GM23338 (cell line): ENCODE results near the gene GRID2IP. TPM values are rescaled to one million over a fixed set of nuclear protein-coding genes. Genes with fewer than 3 reads are reported as not detected.
"Not testable (repeated sequence)": the region's sequence is repeated elsewhere in the genome, so short reads cannot be mapped to it uniquely, and the experiment has no call there.

Experiments
- ATAC-seq: fragments of 200-7000 bp; cut with Tn5 transposase; 3 replicates; pipeline ENCODE4 v1.9.1; 2020
- DNase-seq: peaks from one replicate; pipeline ENCODE4 v3.0.0-alpha.2; 2015; ENCODE audit warnings: low spot score
- H2AFZ ChIP-seq: fragments of 200-600 bp; sonication (generic); 2 replicates; pipeline ENCODE4 v1.8.0; 2016; ENCODE audit warnings: antibody characterized with exemption, mild to moderate bottlenecking, moderate library complexity
- H3F3A ChIP-seq: fragments of 200-600 bp; sonication (generic); replicated peaks from 2 replicates; pipeline ENCODE4 v1.8.0; 2017; ENCODE audit warnings: antibody characterized with exemption, mixed run types, low read depth
- H3K27ac ChIP-seq: fragments of 200-600 bp; sonication (generic); 2 replicates; pipeline ENCODE4 v1.6.1; 2016; ENCODE audit warnings: low read depth
- H3K27me3 ChIP-seq: fragments of 200-600 bp; sonication (generic); 2 replicates; pipeline ENCODE4 v1.8.0; 2016; ENCODE audit warnings: mild to moderate bottlenecking, mixed run types, moderate library complexity; ENCODE audit not compliant: insufficient read depth
- H3K36me3 ChIP-seq: fragments of 200-600 bp; sonication (generic); 2 replicates; pipeline ENCODE4 v1.8.0; 2016; ENCODE audit warnings: mild to moderate bottlenecking; ENCODE audit not compliant: insufficient read depth
- H3K4me1 ChIP-seq: fragments of 200-600 bp; sonication (generic); 2 replicates; pipeline ENCODE4 v1.8.0; 2016; ENCODE audit warnings: mild to moderate bottlenecking, moderate library complexity; ENCODE audit not compliant: insufficient read depth
- H3K4me2 ChIP-seq: fragments of 200-600 bp; sonication (generic); 2 replicates; pipeline ENCODE4 v1.7.1; 2017; ENCODE audit warnings: mixed run types
- H3K4me3 ChIP-seq: fragments of 200-600 bp; sonication (generic); 2 replicates; pipeline ENCODE4 v1.6.1; 2016; ENCODE audit warnings: mixed run types
- H3K79me2 ChIP-seq: fragments of 200-600 bp; sonication (generic); replicated peaks from 2 replicates; pipeline ENCODE4 v1.8.0; 2017; ENCODE audit warnings: mild to moderate bottlenecking; ENCODE audit not compliant: insufficient read depth
- H3K9me2 ChIP-seq: fragments of 200-600 bp; sonication (generic); 2 replicates; pipeline ENCODE4 v1.8.0; 2017; ENCODE audit not compliant: insufficient read depth
- H4K20me1 ChIP-seq: fragments of 200-600 bp; sonication (generic); replicated peaks from 2 replicates; pipeline ENCODE4 v1.8.0; 2017; ENCODE audit warnings: mild to moderate bottlenecking; ENCODE audit not compliant: insufficient read depth
- H3K27ac Mint-ChIP-seq: 2 replicates; pipeline ENCODE4 v1.8.0; 2020; ENCODE audit warnings: inconsistent platforms, mild to moderate bottlenecking, moderate library complexity, mixed read lengths
- H3K27me3 Mint-ChIP-seq: 3 replicates; pipeline ENCODE4 v1.8.0; 2022; ENCODE audit warnings: low read depth, mild to moderate bottlenecking, moderate library complexity, mixed read lengths, inconsistent platforms; ENCODE audit not compliant: insufficient read depth, poor library complexity
- H3K36me3 Mint-ChIP-seq: 3 replicates; pipeline ENCODE4 v1.8.0; 2021; ENCODE audit warnings: low read depth, mild to moderate bottlenecking, inconsistent platforms, moderate library complexity, mixed read lengths
- H3K4me1 Mint-ChIP-seq: 3 replicates; pipeline ENCODE4 v1.8.0; 2020; ENCODE audit warnings: mild to moderate bottlenecking, inconsistent platforms, mixed read lengths
- H3K4me3 Mint-ChIP-seq: 3 replicates; pipeline ENCODE4 v1.8.0; 2021; ENCODE audit warnings: moderate library complexity, mild to moderate bottlenecking, inconsistent platforms, mixed read lengths
- H3K9me3 Mint-ChIP-seq: 3 replicates; pipeline ENCODE4 v1.8.0; 2020; ENCODE audit warnings: moderate library complexity, mild to moderate bottlenecking, inconsistent platforms, mixed read lengths
- CREB1 ChIP-seq: fragments of 250-450 bp; sonication (Bioruptor Pico); IDR thresholded peaks from 2 replicates; pipeline ENCODE4 v1.5.0; 2020; ENCODE audit warnings: low read depth, mild to moderate bottlenecking, moderate library complexity
- ETS1 ChIP-seq: IDR thresholded peaks from 2 replicates; pipeline ENCODE4 v1.6.1; 2016; ENCODE audit warnings: antibody characterized with exemption
- EZH2 ChIP-seq: fragments of 200-600 bp; sonication (generic); IDR thresholded peaks from one replicate; pipeline ENCODE4 v1.8.0; 2017; ENCODE audit warnings: antibody characterized with exemption, mild to moderate bottlenecking, low read depth; ENCODE audit not compliant: unreplicated experiment
- EZH2phosphoT487 ChIP-seq: fragments of 200-600 bp; sonication (generic); IDR thresholded peaks from one replicate; pipeline ENCODE4 v1.8.1; 2018; ENCODE audit warnings: antibody characterized with exemption; ENCODE audit not compliant: unreplicated experiment
- JUNB ChIP-seq: IDR thresholded peaks from one replicate; pipeline ENCODE4 v1.6.1; 2016; ENCODE audit warnings: antibody characterized with exemption; ENCODE audit not compliant: unreplicated experiment
- POLR2AphosphoS5 ChIP-seq: IDR thresholded peaks from 2 replicates; pipeline ENCODE4 v1.6.1; 2016; ENCODE audit warnings: antibody characterized with exemption, low read depth
- REST ChIP-seq: IDR thresholded peaks from one replicate; pipeline ENCODE4 v1.6.1; 2018; ENCODE audit warnings: antibody characterized with exemption; ENCODE audit not compliant: unreplicated experiment
- STAT1 ChIP-seq: IDR thresholded peaks from one replicate; pipeline ENCODE4 v1.6.1; 2016; ENCODE audit warnings: antibody characterized with exemption; ENCODE audit not compliant: unreplicated experiment
- ZNF114 ChIP-seq: fragments of 250-450 bp; sonication (Bioruptor Pico); IDR thresholded peaks from 2 replicates; pipeline ENCODE4 v1.5.0; 2020; ENCODE audit warnings: mild to moderate bottlenecking, moderate library complexity
- ZNF331 ChIP-seq: fragments of 250-450 bp; sonication (Bioruptor Pico); IDR thresholded peaks from 2 replicates; pipeline ENCODE4 v1.5.0; 2020; ENCODE audit warnings: low read depth, mild to moderate bottlenecking, moderate library complexity
- polyA plus RNA-seq: library from polyadenylated mRNA; unstranded; fragments of >200 nt; fragmentation: Nextera tagmentation; extraction: Ambion mirVana; gene quantifications from 2 replicates; pipeline ENCODE4 v1.2.1, GENCODE V29; 2016
- total RNA-seq: library from RNA; depleted of rRNA; stranded (reverse); fragments of >200 nt; shearing (Covaris generic); gene quantifications from 2 replicates; pipeline ENCODE4 v1.2.3, GENCODE V29; 2014
- TF ChIP-seq, protein P1 (sequence below): fragments of 250-450 bp; sonication (Bioruptor Pico); IDR thresholded peaks from 2 replicates; pipeline ENCODE4 v1.5.0; 2020; ENCODE audit warnings: mild to moderate bottlenecking, moderate library complexity

Gene GRID2IP
- total and polyA plus RNA-seq, 2 experiments from 2014 or later: 0.73 to 1.5 TPM

DNA sequence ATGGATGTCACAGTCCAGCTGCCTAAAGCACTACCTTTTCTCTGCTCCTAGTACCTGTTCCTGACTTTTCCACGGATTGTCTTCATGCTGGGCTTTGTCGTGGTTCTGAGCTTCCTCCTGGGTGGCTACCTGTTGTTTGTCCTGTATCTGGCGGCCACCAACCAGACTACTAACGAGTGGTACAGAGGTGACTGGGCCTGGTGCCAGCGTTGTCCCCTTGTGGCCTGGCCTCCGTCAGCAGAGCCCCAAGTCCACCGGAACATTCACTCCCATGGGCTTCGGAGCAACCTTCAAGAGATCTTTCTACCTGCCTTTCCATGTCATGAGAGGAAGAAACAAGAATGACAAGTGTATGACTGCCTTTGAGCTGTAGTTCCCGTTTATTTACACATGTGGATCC is 37.3 kb upstream of the GRID2IP start:
- Mint-ChIP-seq H3K27ac (no peak overlapping the region), H3K4me3 (no peak overlapping the region), H3K27me3 (peaks cover 3% of the 10 kb centered on the region), H3K4me1 (peaks cover 8% of the 10 kb centered on the region; the same call in 2 of the 3 replicates), H3K36me3 (peaks cover 67% of the 10 kb centered on the region), H3K9me3 (no peaks in the 10 kb centered on the region)
- TF ChIP-seq EZH2 (no peak), EZH2phosphoT487 (no peak), JUNB (no peak), ETS1 (no peak), POLR2AphosphoS5 (no peak), CREB1 (no peak), ZNF114 (no peak), STAT1 (no peak), REST (no peak), ZNF331 (no peak)
- TF ChIP-seq, protein P1, sequence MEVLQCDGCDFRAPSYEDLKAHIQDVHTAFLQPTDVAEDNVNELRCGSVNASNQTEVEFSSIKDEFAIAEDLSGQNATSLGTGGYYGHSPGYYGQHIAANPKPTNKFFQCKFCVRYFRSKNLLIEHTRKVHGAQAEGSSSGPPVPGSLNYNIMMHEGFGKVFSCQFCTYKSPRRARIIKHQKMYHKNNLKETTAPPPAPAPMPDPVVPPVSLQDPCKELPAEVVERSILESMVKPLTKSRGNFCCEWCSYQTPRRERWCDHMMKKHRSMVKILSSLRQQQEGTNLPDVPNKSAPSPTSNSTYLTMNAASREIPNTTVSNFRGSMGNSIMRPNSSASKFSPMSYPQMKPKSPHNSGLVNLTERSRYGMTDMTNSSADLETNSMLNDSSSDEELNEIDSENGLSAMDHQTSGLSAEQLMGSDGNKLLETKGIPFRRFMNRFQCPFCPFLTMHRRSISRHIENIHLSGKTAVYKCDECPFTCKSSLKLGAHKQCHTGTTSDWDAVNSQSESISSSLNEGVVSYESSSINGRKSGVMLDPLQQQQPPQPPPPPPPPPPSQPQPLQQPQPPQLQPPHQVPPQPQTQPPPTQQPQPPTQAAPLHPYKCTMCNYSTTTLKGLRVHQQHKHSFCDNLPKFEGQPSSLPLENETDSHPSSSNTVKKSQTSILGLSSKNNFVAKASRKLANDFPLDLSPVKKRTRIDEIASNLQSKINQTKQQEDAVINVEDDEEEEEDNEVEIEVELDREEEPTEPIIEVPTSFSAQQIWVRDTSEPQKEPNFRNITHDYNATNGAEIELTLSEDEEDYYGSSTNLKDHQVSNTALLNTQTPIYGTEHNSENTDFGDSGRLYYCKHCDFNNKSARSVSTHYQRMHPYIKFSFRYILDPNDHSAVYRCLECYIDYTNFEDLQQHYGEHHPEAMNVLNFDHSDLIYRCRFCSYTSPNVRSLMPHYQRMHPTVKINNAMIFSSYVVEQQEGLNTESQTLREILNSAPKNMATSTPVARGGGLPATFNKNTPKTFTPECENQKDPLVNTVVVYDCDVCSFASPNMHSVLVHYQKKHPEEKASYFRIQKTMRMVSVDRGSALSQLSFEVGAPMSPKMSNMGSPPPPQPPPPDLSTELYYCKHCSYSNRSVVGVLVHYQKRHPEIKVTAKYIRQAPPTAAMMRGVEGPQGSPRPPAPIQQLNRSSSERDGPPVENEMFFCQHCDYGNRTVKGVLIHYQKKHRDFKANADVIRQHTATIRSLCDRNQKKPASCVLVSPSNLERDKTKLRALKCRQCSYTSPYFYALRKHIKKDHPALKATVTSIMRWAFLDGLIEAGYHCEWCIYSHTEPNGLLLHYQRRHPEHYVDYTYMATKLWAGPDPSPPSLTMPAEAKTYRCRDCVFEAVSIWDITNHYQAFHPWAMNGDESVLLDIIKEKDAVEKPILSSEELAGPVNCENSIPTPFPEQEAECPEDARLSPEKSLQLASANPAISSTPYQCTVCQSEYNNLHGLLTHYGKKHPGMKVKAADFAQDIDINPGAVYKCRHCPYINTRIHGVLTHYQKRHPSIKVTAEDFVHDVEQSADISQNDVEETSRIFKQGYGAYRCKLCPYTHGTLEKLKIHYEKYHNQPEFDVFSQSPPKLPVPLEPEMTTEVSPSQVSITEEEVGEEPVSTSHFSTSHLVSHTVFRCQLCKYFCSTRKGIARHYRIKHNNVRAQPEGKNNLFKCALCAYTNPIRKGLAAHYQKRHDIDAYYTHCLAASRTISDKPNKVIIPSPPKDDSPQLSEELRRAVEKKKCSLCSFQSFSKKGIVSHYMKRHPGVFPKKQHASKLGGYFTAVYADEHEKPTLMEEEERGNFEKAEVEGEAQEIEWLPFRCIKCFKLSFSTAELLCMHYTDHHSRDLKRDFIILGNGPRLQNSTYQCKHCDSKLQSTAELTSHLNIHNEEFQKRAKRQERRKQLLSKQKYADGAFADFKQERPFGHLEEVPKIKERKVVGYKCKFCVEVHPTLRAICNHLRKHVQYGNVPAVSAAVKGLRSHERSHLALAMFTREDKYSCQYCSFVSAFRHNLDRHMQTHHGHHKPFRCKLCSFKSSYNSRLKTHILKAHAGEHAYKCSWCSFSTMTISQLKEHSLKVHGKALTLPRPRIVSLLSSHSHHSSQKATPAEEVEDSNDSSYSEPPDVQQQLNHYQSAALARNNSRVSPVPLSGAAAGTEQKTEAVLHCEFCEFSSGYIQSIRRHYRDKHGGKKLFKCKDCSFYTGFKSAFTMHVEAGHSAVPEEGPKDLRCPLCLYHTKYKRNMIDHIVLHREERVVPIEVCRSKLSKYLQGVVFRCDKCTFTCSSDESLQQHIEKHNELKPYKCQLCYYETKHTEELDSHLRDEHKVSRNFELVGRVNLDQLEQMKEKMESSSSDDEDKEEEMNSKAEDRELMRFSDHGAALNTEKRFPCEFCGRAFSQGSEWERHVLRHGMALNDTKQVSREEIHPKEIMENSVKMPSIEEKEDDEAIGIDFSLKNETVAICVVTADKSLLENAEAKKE (CRISPR knock-in tag): no peak
- Histone ChIP-seq H3K4me3 (no peak overlapping the region), H3K9me2 (no peaks in the 10 kb centered on the region), H3F3A (peaks cover 5% of the 10 kb centered on the region; the same call in 1 of the 2 replicates), H3K36me3 (0 out of 2 replicates have a peak, but pooled peaks cover 7% of the 10 kb centered on the region), H3K4me1 (0 out of 2 replicates have a peak, but pooled peaks cover 4% of the 10 kb centered on the region), H3K27me3 (no peaks in the 10 kb centered on the region), H3K79me2 (peaks cover 8% of the 10 kb centered on the region; the same call in 1 of the 2 replicates), H3K27ac (no peak overlapping the region), H3K4me2 (no peak overlapping the region), H2AFZ (no peak overlapping the region), H4K20me1 (peaks cover 11% of the 10 kb centered on the region; the same call in 1 of the 2 replicates)
- ATAC-seq (no peak), DNase-seq (no peak)

- not testable (repeated sequence) for H3K4me3 ChIP-seq, H3K4me1 Mint-ChIP-seq, H3F3A ChIP-seq, H3K27ac ChIP-seq, H3K27me3 Mint-ChIP-seq, H3K9me3 Mint-ChIP-seq, H4K20me1 ChIP-seq, H3K4me1 ChIP-seq, H3K79me2 ChIP-seq, DNase-seq, H3K36me3 ChIP-seq, H3K27me3 ChIP-seq, H3K4me3 Mint-ChIP-seq, H3K9me2 ChIP-seq, H3K4me2 ChIP-seq, ATAC-seq, H2AFZ ChIP-seq, H3K27ac Mint-ChIP-seq
- peaks cover 69% of the 10 kb centered on the region for H3K36me3 Mint-ChIP-seq
Measured at GRCh38 chr7:6585746-6586432, 34.6 kb upstream of the GRID2IP start.
